Activated naive CD4-positive, alpha-beta T cell treated with anti-CD3 and anti-CD28 coated beads, Interleukin-2, amount 50 U/mL, for 72 hours (primary cell): Measurements from ENCODE around the gene CKAP5. TPM values are rescaled to one million over a fixed set of nuclear protein-coding genes. Genes with fewer than 3 reads are reported as not detected.
"Not testable (repeated sequence)": the region's sequence is repeated elsewhere in the genome, so short reads cannot be mapped to it uniquely, and the experiment has no call there.

Source experiments
- ATAC-seq, 2 donors: fragments of 150-1000 bp; cut with Tn5 transposase; 2 replicates each; pipeline ENCODE4 v1.10.0; 2021; ENCODE audit warnings: mild to moderate bottlenecking in 2 of 2, moderate library complexity in 2 of 2
- DNase-seq, 2 donors: peaks; one replicate each; pipeline ENCODE4 v3.0.0; 2021 to 2022; ENCODE audit warnings: low spot score in 2 of 2
- H3K27ac Mint-ChIP-seq, 2 donors: one replicate each; pipeline ENCODE4 v1.8.0; 2022; ENCODE audit warnings: mild to moderate bottlenecking in 2 of 2, mixed read lengths in 2 of 2
- H3K36me3 Mint-ChIP-seq, 2 donors: one replicate each; pipeline ENCODE4 v1.8.0; 2022; ENCODE audit warnings: mixed read lengths in 2 of 2
- H3K9me3 Mint-ChIP-seq, 2 donors: one replicate each; pipeline ENCODE4 v1.8.0; 2022; ENCODE audit warnings: mixed read lengths in 2 of 2
- total RNA-seq, 2 donors: library from RNA; stranded (reverse); gene quantifications; one replicate each; pipeline ENCODE4 v1.2.3, GENCODE V29; 2022

CKAP5 gene
- total RNA-seq, 2 donors from 2014 or later = 160 to 188 TPM

- ATAC-seq (no peak), DNase-seq (no peak)
- no peaks in the 10 kb centered on the region for H3K9me3 Mint-ChIP-seq
- H3K27ac Mint-ChIP-seq = no peak overlapping the region
- H3K36me3 Mint-ChIP-seq = no peaks in the 10 kb centered on the region
Observed at GRCh38 chr11:46725338-46726205, 120.5 kb downstream of the CKAP5 start.

GRCh38 chr11:46724088-46724487 is 122.0 kb downstream of the CKAP5 start:
- Mint-ChIP-seq H3K9me3 (no peaks in the 10 kb centered on the region), H3K27ac (no peak overlapping the region), H3K36me3 (no peaks in the 10 kb centered on the region)
- ATAC-seq (no peak), DNase-seq (no peak)

GRCh38 chr11:46723359-46723680 is 122.8 kb downstream of the CKAP5 start:
- Mint-ChIP-seq H3K36me3 (no peaks in the 10 kb centered on the region), H3K9me3 (no peaks in the 10 kb centered on the region), H3K27ac (no peak overlapping the region)
- no peak for DNase-seq
- ATAC-seq = no peak

- Mint-ChIP-seq H3K27ac (no peak overlapping the region), H3K9me3 (no peaks in the 10 kb centered on the region), H3K36me3 (no peaks in the 10 kb centered on the region)
- no peak for DNase-seq
- no peak for ATAC-seq
Observed at GRCh38 chr11:46722566-46723358, 123.3 kb downstream of the CKAP5 start.

GRCh38 chr11:46721286-46721685 is 124.8 kb downstream of the CKAP5 start:
- Mint-ChIP-seq H3K27ac (no peak overlapping the region), H3K9me3 (no peaks in the 10 kb centered on the region), H3K36me3 (no peaks in the 10 kb centered on the region)
- DNase-seq = no peak
- ATAC-seq = no peak

GRCh38 chr11:46719543-46720218 is 126.4 kb downstream of the CKAP5 start:
- no peak for DNase-seq
- H3K9me3 Mint-ChIP-seq = no peaks in the 10 kb centered on the region
- no peak overlapping the region for H3K27ac Mint-ChIP-seq
- peak in 1 of 2 donors; percentile 11 for ATAC-seq
- H3K36me3 Mint-ChIP-seq = no peaks in the 10 kb centered on the region

GRCh38 chr11:46719048-46719542 is 127.0 kb downstream of the CKAP5 start, which contains the start of gene F2:
Gene F2 (plus strand): TSS chr11:46719213. CDS start chr11:46719236, 23 bp downstream.
- H3K9me3 Mint-ChIP-seq = no peaks in the 10 kb centered on the region
- H3K27ac Mint-ChIP-seq = no peak within 1 kb of the TSS
- DNase-seq (no peak), ATAC-seq (no peak)
- H3K36me3 Mint-ChIP-seq = no peaks in the 10 kb centered on the region

- ATAC-seq (peak in 1 of 2 donors; percentile 20), DNase-seq (no peak)
- Mint-ChIP-seq H3K9me3 (no peaks in the 10 kb centered on the region), H3K36me3 (no peaks in the 10 kb centered on the region), H3K27ac (no peak overlapping the region)
Observed at GRCh38 chr11:46718155-46719019, 127.7 kb downstream of the CKAP5 start.

- H3K36me3 Mint-ChIP-seq, H3K27ac Mint-ChIP-seq, H3K9me3 Mint-ChIP-seq, ATAC-seq, DNase-seq: not testable (repeated sequence)
Observed at GRCh38 chr11:46717825-46718154, 128.3 kb downstream of the CKAP5 start.

- no peak for ATAC-seq
- no peak overlapping the region for H3K27ac Mint-ChIP-seq
- no peaks in the 10 kb centered on the region for H3K9me3 Mint-ChIP-seq
- no peak for DNase-seq
- H3K36me3 Mint-ChIP-seq = no peaks in the 10 kb centered on the region
Observed at GRCh38 chr11:46712874-46713576, 133.1 kb downstream of the CKAP5 start.

GRCh38 chr11:46711303-46711702 is 134.8 kb downstream of the CKAP5 start:
- H3K36me3 Mint-ChIP-seq = no peaks in the 10 kb centered on the region
- H3K27ac Mint-ChIP-seq = peak overlapping the region in 1 of 2 donors; percentile 88
- ATAC-seq = no peak
- no peaks in the 10 kb centered on the region for H3K9me3 Mint-ChIP-seq
- DNase-seq = no peak

- H3K36me3 Mint-ChIP-seq = no peaks in the 10 kb centered on the region
- peak overlapping the region in 1 of 2 donors; percentile 88 for H3K27ac Mint-ChIP-seq
- ATAC-seq (peak in 1 of 2 donors; percentile 11), DNase-seq (no peak)
- H3K9me3 Mint-ChIP-seq = no peaks in the 10 kb centered on the region
Observed at GRCh38 chr11:46710821-46711269, 135.2 kb downstream of the CKAP5 start.

GRCh38 chr11:46709351-46709750 is 136.7 kb downstream of the CKAP5 start:
- not testable (repeated sequence) for H3K27ac Mint-ChIP-seq, H3K36me3 Mint-ChIP-seq, ATAC-seq, DNase-seq, H3K9me3 Mint-ChIP-seq

- H3K36me3 Mint-ChIP-seq = peaks cover 6 to 9% of the 10 kb centered on the region in 2 donors
- no peaks in the 10 kb centered on the region for H3K9me3 Mint-ChIP-seq
Observed at GRCh38 chr11:46706886-46707285, 139.2 kb downstream of the CKAP5 start.

GRCh38 chr11:46705070-46705688 is 140.9 kb downstream of the CKAP5 start:
- H3K27ac Mint-ChIP-seq = no peak overlapping the region
- H3K9me3 Mint-ChIP-seq = no peaks in the 10 kb centered on the region
- DNase-seq (no peak), ATAC-seq (no peak)
- peaks cover 22% of the 10 kb centered on the region in 2 donors for H3K36me3 Mint-ChIP-seq

More at GRCh38 chr11:46706886-46707285, 139.2 kb downstream of the CKAP5 start:
- ATAC-seq = no peak
- DNase-seq = no peak
- H3K27ac Mint-ChIP-seq = peak overlapping the region; percentile 8 to 31
